DOHH2 (cell line): Measurements from ENCODE around the gene COLEC12.

Source experiments
- H3F3A ChIP-seq: fragments of 200-600 bp; sonication (generic), shearing (Covaris generic); 2 replicates; pipeline ENCODE4 v1.6.0; 2016; ENCODE audit warnings: antibody characterized with exemption, mild to moderate bottlenecking; ENCODE audit not compliant: control insufficient read depth, insufficient read depth
- H3K27ac ChIP-seq: fragments of 200-600 bp; sonication (generic); 2 replicates; pipeline ENCODE4 v1.5.1; 2014; ENCODE audit warnings: low read depth, mild to moderate bottlenecking, low read length, moderate library complexity
- H3K27me3 ChIP-seq: fragments of 200-600 bp; sonication (generic); 2 replicates; pipeline ENCODE4 v1.6.1; 2014; ENCODE audit warnings: mild to moderate bottlenecking, low read length, mixed read lengths; ENCODE audit not compliant: control insufficient read depth
- H3K36me3 ChIP-seq: fragments of 200-600 bp; sonication (generic); 2 replicates; pipeline ENCODE4 v1.6.1; 2014; ENCODE audit warnings: mild to moderate bottlenecking, low read length, moderate library complexity, mixed read lengths; ENCODE audit not compliant: control insufficient read depth
- H3K4me1 ChIP-seq: fragments of 200-600 bp; sonication (generic); 2 replicates; pipeline ENCODE4 v1.6.1; 2014; ENCODE audit warnings: mild to moderate bottlenecking, low read length, mixed read lengths; ENCODE audit not compliant: control insufficient read depth
- H3K4me2 ChIP-seq: fragments of 200-600 bp; sonication (generic); 2 replicates; pipeline ENCODE4 v1.6.0; 2014; ENCODE audit warnings: mild to moderate bottlenecking, low read length, moderate library complexity
- H3K4me3 ChIP-seq: fragments of 200-600 bp; sonication (generic); 2 replicates; pipeline ENCODE4 v1.5.1; 2014; ENCODE audit warnings: mild to moderate bottlenecking, low read length, mixed read lengths
- H3K79me2 ChIP-seq: fragments of 200-600 bp; sonication (generic); 2 replicates; pipeline ENCODE4 v1.6.1; 2014; ENCODE audit warnings: mild to moderate bottlenecking, low read length, mixed read lengths; ENCODE audit not compliant: control insufficient read depth
- H3K9me2 ChIP-seq: fragments of 200-600 bp; sonication (generic); replicated peaks from 2 replicates; pipeline ENCODE4 v1.6.1; 2014; ENCODE audit warnings: mild to moderate bottlenecking, low read length, mixed read lengths; ENCODE audit not compliant: control insufficient read depth
- H3K9me3 ChIP-seq: fragments of 200-600 bp; sonication (generic); 2 replicates; pipeline ENCODE4 v1.6.1; 2014; ENCODE audit warnings: antibody characterized with exemption, low read length, mixed read lengths; ENCODE audit not compliant: control insufficient read depth, insufficient read depth
- H4K20me1 ChIP-seq: fragments of 200-600 bp; sonication (generic); 2 replicates; pipeline ENCODE4 v1.6.0; 2014; ENCODE audit warnings: low read depth, mild to moderate bottlenecking, antibody characterized with exemption, low read length, moderate library complexity; ENCODE audit not compliant: control insufficient read depth, insufficient read depth
- EZH2phosphoT487 ChIP-seq: fragments of 200-600 bp; sonication (generic); IDR thresholded peaks from 2 replicates; pipeline ENCODE4 v1.6.1; 2017; ENCODE audit warnings: borderline replicate concordance, mild to moderate bottlenecking, antibody characterized with exemption, low read length, moderate library complexity, mixed read lengths
- TF ChIP-seq, protein P1 (sequence below): fragments of 200-600 bp; sonication (generic); IDR thresholded peaks from one replicate; pipeline ENCODE4 v1.5.1; 2014; ENCODE audit warnings: antibody characterized with exemption, mild to moderate bottlenecking, low read depth, low read length; ENCODE audit not compliant: poor library complexity, severe bottlenecking

COLEC12 gene

DNA sequence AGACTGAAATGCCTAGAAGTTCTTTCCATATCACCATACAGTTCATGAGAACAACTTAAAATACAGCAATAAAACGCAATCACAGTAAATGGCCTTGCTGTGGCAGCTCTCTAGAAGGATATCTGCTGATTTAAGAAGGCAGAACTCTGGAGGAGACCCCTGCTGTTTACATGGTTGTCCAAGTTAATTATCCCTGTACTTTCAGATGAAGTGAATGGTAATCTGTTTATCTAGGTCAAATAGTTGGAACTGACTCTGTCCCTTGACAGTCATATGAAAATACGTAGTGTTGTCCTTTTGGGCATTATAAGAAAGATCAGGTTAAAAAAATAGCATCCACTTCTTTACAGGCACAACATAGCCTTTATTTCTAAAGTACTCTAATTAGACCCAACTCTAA lies 115.6 kb downstream of the COLEC12 start:
- TF ChIP-seq, protein P1, sequence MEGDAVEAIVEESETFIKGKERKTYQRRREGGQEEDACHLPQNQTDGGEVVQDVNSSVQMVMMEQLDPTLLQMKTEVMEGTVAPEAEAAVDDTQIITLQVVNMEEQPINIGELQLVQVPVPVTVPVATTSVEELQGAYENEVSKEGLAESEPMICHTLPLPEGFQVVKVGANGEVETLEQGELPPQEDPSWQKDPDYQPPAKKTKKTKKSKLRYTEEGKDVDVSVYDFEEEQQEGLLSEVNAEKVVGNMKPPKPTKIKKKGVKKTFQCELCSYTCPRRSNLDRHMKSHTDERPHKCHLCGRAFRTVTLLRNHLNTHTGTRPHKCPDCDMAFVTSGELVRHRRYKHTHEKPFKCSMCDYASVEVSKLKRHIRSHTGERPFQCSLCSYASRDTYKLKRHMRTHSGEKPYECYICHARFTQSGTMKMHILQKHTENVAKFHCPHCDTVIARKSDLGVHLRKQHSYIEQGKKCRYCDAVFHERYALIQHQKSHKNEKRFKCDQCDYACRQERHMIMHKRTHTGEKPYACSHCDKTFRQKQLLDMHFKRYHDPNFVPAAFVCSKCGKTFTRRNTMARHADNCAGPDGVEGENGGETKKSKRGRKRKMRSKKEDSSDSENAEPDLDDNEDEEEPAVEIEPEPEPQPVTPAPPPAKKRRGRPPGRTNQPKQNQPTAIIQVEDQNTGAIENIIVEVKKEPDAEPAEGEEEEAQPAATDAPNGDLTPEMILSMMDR: no peak
- TF ChIP-seq EZH2phosphoT487: no peak
- H3K4me1 ChIP-seq: no peaks in the 10 kb centered on the region
- no peaks in the 10 kb centered on the region for H3K79me2 ChIP-seq
- no peaks in the 10 kb centered on the region for H3F3A ChIP-seq
- H3K27me3 ChIP-seq: no peaks in the 10 kb centered on the region
- H3K4me3 ChIP-seq: no peak overlapping the region
- H3K9me2 ChIP-seq: no peaks in the 10 kb centered on the region
- H3K4me2 ChIP-seq: no peak overlapping the region
- H3K36me3 ChIP-seq: no peaks in the 10 kb centered on the region
- H3K27ac ChIP-seq: no peak overlapping the region
- no peaks in the 10 kb centered on the region for H3K9me3 ChIP-seq
- no peaks in the 10 kb centered on the region for H4K20me1 ChIP-seq

DNA sequence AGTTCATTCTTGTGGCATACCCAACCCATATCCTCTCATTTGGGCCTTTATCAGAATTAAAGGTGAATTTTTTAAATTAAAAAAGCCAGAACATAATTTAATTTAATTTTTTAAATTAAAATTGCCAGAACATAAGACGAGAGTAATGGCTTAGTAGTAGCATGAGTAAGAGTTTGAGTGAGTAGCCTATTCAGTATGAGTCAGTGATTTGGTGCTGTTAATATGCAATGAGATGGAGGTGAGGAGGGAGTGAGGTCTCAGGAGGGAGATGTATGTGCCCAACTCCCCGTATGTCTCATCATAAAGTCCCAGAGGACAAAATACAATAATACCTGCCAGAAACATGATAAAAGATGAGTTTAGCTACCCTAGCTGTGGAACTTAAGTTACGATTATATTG lies 117.4 kb downstream of the COLEC12 start:
- no peak overlapping the region for H3K4me3 ChIP-seq
- no peaks in the 10 kb centered on the region for H3K9me3 ChIP-seq
- H3K36me3 ChIP-seq: no peaks in the 10 kb centered on the region
- H3F3A ChIP-seq: no peaks in the 10 kb centered on the region
- TF ChIP-seq, protein P1: no peak
- TF ChIP-seq EZH2phosphoT487: no peak
- no peaks in the 10 kb centered on the region for H3K27me3 ChIP-seq
- no peaks in the 10 kb centered on the region for H3K4me1 ChIP-seq
- H4K20me1 ChIP-seq: no peaks in the 10 kb centered on the region
- H3K27ac ChIP-seq: no peak overlapping the region
- no peaks in the 10 kb centered on the region for H3K9me2 ChIP-seq
- H3K4me2 ChIP-seq: no peak overlapping the region
- no peaks in the 10 kb centered on the region for H3K79me2 ChIP-seq

DNA sequence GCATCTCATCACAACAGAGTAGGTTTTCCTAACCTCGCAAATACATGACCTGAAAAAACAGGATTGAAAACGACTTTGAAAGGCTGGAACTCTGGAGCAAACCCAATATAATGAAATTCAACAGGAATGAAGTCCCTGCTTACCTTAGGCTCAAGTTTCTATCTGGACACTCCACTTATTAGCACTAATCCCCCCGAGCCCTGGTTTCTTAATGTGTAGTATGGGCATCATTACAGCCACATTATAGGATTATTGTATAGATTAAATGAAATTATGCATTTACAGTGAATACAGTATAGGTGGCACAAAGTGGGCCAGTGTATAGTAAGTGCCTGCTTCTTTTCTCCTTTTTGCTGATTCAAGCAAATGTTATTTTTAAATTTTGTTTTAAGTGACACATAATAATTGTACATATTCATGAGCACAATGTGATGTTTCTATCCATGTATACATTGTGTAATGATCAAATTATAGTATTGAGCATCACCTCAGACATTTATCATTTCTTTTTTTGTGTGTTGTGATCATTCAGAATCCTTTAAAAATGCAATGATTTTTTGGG lies 118.0 kb downstream of the COLEC12 start:
- H3K4me3 ChIP-seq: no peak overlapping the region
- no peak for TF ChIP-seq EZH2phosphoT487
- TF ChIP-seq, protein P1: no peak
- no peak overlapping the region for H3K4me2 ChIP-seq
- H3K27me3 ChIP-seq: no peaks in the 10 kb centered on the region
- H3K4me1 ChIP-seq: no peaks in the 10 kb centered on the region
- H3K36me3 ChIP-seq: no peaks in the 10 kb centered on the region
- H3K27ac ChIP-seq: no peak overlapping the region
- H3F3A ChIP-seq: no peaks in the 10 kb centered on the region
- H3K9me3 ChIP-seq: no peaks in the 10 kb centered on the region
- H3K79me2 ChIP-seq: no peaks in the 10 kb centered on the region
- H3K9me2 ChIP-seq: no peaks in the 10 kb centered on the region
- no peaks in the 10 kb centered on the region for H4K20me1 ChIP-seq
